H9 (cell line): ENCODE data around the gene ANO2. TPM values are rescaled to one million over a fixed set of nuclear protein-coding genes. Genes with fewer than 3 reads are reported as not detected.

Experiments
- DNase-seq: peaks from one replicate; pipeline ENCODE4 v3.0.0-alpha.2; 2017
- H2AFZ ChIP-seq: one replicate; pipeline ENCODE4 v1.6.1; 2013; ENCODE audit warnings: mild to moderate bottlenecking, low read length, control low read depth, moderate library complexity
- H2AK5ac ChIP-seq: 2 replicates; pipeline ENCODE4 v1.6.1; 2013; ENCODE audit warnings: low read length, control low read depth, mixed read lengths; ENCODE audit not compliant: insufficient read length
- H2BK120ac ChIP-seq: one replicate; pipeline ENCODE4 v1.6.1; 2013; ENCODE audit warnings: low read depth, mild to moderate bottlenecking, low read length, control low read depth, inconsistent platforms; ENCODE audit not compliant: poor library complexity, severe bottlenecking
- H2BK12ac ChIP-seq: 2 replicates; pipeline ENCODE4 v1.6.1; 2013; ENCODE audit warnings: low read length, control low read depth, mixed read lengths, low read depth; ENCODE audit not compliant: insufficient read length
- H2BK15ac ChIP-seq: 2 replicates; pipeline ENCODE4 v1.6.1; 2013; ENCODE audit warnings: low read depth, low read length, control low read depth
- H2BK20ac ChIP-seq: one replicate; pipeline ENCODE4 v1.6.1; 2013; ENCODE audit warnings: low read depth, mild to moderate bottlenecking, low read length, control low read depth, inconsistent platforms; ENCODE audit not compliant: poor library complexity, severe bottlenecking
- H2BK5ac ChIP-seq: 2 replicates; pipeline ENCODE4 v1.6.1; 2013; ENCODE audit warnings: low read length, control low read depth, mixed read lengths; ENCODE audit not compliant: insufficient read length
- H3K14ac ChIP-seq: 2 replicates; pipeline ENCODE4 v1.6.1; 2013; ENCODE audit warnings: low read length, control low read depth; ENCODE audit not compliant: insufficient read depth
- H3K18ac ChIP-seq: 2 replicates; pipeline ENCODE4 v1.6.1; 2013; ENCODE audit warnings: low read depth, mild to moderate bottlenecking, mixed read lengths, low read length, control low read depth; ENCODE audit not compliant: insufficient read length
- H3K23ac ChIP-seq: 2 replicates; pipeline ENCODE4 v1.6.1; 2013; ENCODE audit warnings: low read length, control low read depth, mixed read lengths, low read depth; ENCODE audit not compliant: insufficient read length
- H3K23me2 ChIP-seq: 2 replicates; pipeline ENCODE4 v1.6.1; 2013; ENCODE audit warnings: low read depth, mild to moderate bottlenecking, mixed read lengths, low read length, control low read depth; ENCODE audit not compliant: insufficient read length, poor library complexity, severe bottlenecking
- H3K27ac ChIP-seq: 2 replicates; pipeline ENCODE4 v1.5.1; 2013; ENCODE audit warnings: low read length, control low read depth, mixed read lengths, low read depth; ENCODE audit not compliant: insufficient read length
- H3K27me3 ChIP-seq: 2 replicates; pipeline ENCODE4 v1.6.1; 2013; ENCODE audit warnings: low read length, control low read depth, inconsistent platforms; ENCODE audit not compliant: insufficient read depth
- H3K4ac ChIP-seq: 2 replicates; pipeline ENCODE4 v1.6.1; 2013; ENCODE audit warnings: low read depth, mild to moderate bottlenecking, control low read depth, inconsistent platforms, low read length, moderate library complexity
- H3K4me1 ChIP-seq: 2 replicates; pipeline ENCODE4 v1.6.1; 2013; ENCODE audit warnings: low read length, control low read depth, inconsistent platforms; ENCODE audit not compliant: insufficient read depth
- H3K4me2 ChIP-seq: 2 replicates; pipeline ENCODE4 v1.6.1; 2013; ENCODE audit warnings: low read length, control low read depth, mixed read lengths; ENCODE audit not compliant: insufficient read length, insufficient read depth
- H3K56ac ChIP-seq: 2 replicates; pipeline ENCODE4 v1.6.1; 2013; ENCODE audit warnings: low read depth, mild to moderate bottlenecking, mixed read lengths, low read length, control low read depth; ENCODE audit not compliant: insufficient read length
- H3K79me1 ChIP-seq: 2 replicates; pipeline ENCODE4 v1.6.1; 2013; ENCODE audit warnings: low read depth, mild to moderate bottlenecking, moderate library complexity, low read length, control low read depth, inconsistent platforms; ENCODE audit not compliant: insufficient read depth, poor library complexity, severe bottlenecking
- H3K79me2 ChIP-seq: 2 replicates; pipeline ENCODE4 v1.6.1; 2013; ENCODE audit warnings: low read length, control low read depth, inconsistent platforms; ENCODE audit not compliant: insufficient read depth
- H3K9ac ChIP-seq: 2 replicates; pipeline ENCODE4 v1.6.1; 2013; ENCODE audit warnings: low read length, control low read depth, mixed read lengths; ENCODE audit not compliant: insufficient read length; ENCODE audit errors: extremely low read depth
- H3K9me3 ChIP-seq: one replicate; pipeline ENCODE4 v1.6.1; 2013; ENCODE audit warnings: low read depth, low read length, inconsistent platforms; ENCODE audit not compliant: control insufficient read depth
- H3T11ph ChIP-seq: one replicate; pipeline ENCODE4 v1.6.1; 2013; ENCODE audit warnings: mild to moderate bottlenecking, low read length, control low read depth, inconsistent platforms
- H4K20me1 ChIP-seq: one replicate; pipeline ENCODE4 v1.6.1; 2013; ENCODE audit not compliant: control insufficient read depth, insufficient read length, insufficient read depth
- H4K5ac ChIP-seq: 2 replicates; pipeline ENCODE4 v1.6.1; 2013; ENCODE audit warnings: low read depth, mild to moderate bottlenecking, mixed read lengths, low read length, control low read depth; ENCODE audit not compliant: insufficient read length
- H4K8ac ChIP-seq: replicated peaks from 2 replicates; pipeline ENCODE4 v1.6.1; 2013; ENCODE audit warnings: low read length, control low read depth, mixed read lengths, low read depth; ENCODE audit not compliant: insufficient read length
- H4K91ac ChIP-seq: 2 replicates; pipeline ENCODE4 v1.6.1; 2013; ENCODE audit warnings: low read depth, mild to moderate bottlenecking, moderate library complexity, mixed read lengths, low read length, control low read depth; ENCODE audit not compliant: insufficient read length
- H3K27ac Mint-ChIP-seq, 3 experiments: 2 replicates in 2 of 3; 3 replicates in 1 of 3; pipeline ENCODE4 v1.8.0; 2020 to 2021; ENCODE audit warnings: mixed read lengths in 3 of 3, mild to moderate bottlenecking in 1 of 3, moderate library complexity in 1 of 3
- H3K27me3 Mint-ChIP-seq: 2 replicates; pipeline ENCODE4 v1.8.0; 2021; ENCODE audit warnings: low read depth, mild to moderate bottlenecking, moderate library complexity, mixed read lengths
- H3K36me3 Mint-ChIP-seq, 3 experiments: 2 replicates in 2 of 3; 3 replicates in 1 of 3; pipeline ENCODE4 v1.8.0; 2020 to 2021; ENCODE audit warnings: low read depth in 3 of 3, mixed read lengths in 3 of 3; ENCODE audit not compliant: insufficient read depth in 1 of 3
- H3K4me1 Mint-ChIP-seq, 2 experiments: 2 replicates each; pipeline ENCODE4 v1.8.0; 2020; ENCODE audit warnings: mixed read lengths in 2 of 2
- H3K4me3 Mint-ChIP-seq, 2 experiments: 2 replicates in 1 of 2; 3 replicates in 1 of 2; pipeline ENCODE4 v1.8.0; 2020 to 2021; ENCODE audit warnings: mild to moderate bottlenecking in 2 of 2, mixed read lengths in 2 of 2, moderate library complexity in 1 of 2
- H3K9me3 Mint-ChIP-seq, 2 experiments: 2 replicates in 1 of 2; 3 replicates in 1 of 2; pipeline ENCODE4 v1.8.0; 2020; ENCODE audit warnings: mild to moderate bottlenecking in 2 of 2, mixed read lengths in 2 of 2, moderate library complexity in 1 of 2
- CTCF ChIP-seq: fragments of 200-600 bp; sonication (generic); conservative IDR thresholded peaks from 3 replicates; pipeline ENCODE4 v1.8.0; 2021; ENCODE audit warnings: antibody characterized with exemption, mild to moderate bottlenecking
- WGBS: extraction: QIAGEN DNeasy Blood & Tissue Kit; methylation state at CpG from one replicate; pipeline ENCODE4 v1.1.7; 2013; ENCODE audit warnings: missing lambda C conversion rate, low lambda C conversion rate, mixed read lengths; ENCODE audit not compliant: insufficient read length; ENCODE audit errors: extremely low coverage; 5-methylcytosine and 5-hydroxymethylcytosine counted together
- total RNA-seq: library from RNA; stranded (reverse); gene quantifications from 2 replicates; pipeline ENCODE4 v1.2.1, GENCODE V29; 2021

ANO2 gene
- total RNA-seq, 1 experiment from 2014 or later = 3.8 TPM

GRCh38 chr12:5525783-5526367, 419.2 kb downstream of the ANO2 start:
- Histone ChIP-seq H3K4me2 (no peak overlapping the region), H3K23ac (no peak overlapping the region), H4K91ac (no peak overlapping the region), H3K18ac (no peak overlapping the region), H4K8ac (no peak overlapping the region), H3K79me1 (no peaks in the 10 kb centered on the region), H3K79me2 (no peaks in the 10 kb centered on the region), H3K9me3 (no peaks in the 10 kb centered on the region), H2BK12ac (no peak overlapping the region), H3K9ac (no peak overlapping the region), H3K27me3 (no peaks in the 10 kb centered on the region), H3K27ac (no peak overlapping the region), H2AK5ac (no peak overlapping the region), H2BK15ac (no peak overlapping the region), H3T11ph (no peak overlapping the region), H2BK120ac (no peak overlapping the region), H3K4me1 (no peaks in the 10 kb centered on the region), H3K14ac (no peak overlapping the region), H3K23me2 (no peaks in the 10 kb centered on the region), H2BK20ac (no peak overlapping the region), H2BK5ac (no peak overlapping the region), H4K5ac (no peak overlapping the region), H2AFZ (no peak overlapping the region), H4K20me1 (no peaks in the 10 kb centered on the region), H3K56ac (no peak overlapping the region), H3K4ac (no peak overlapping the region)
- no peak for TF ChIP-seq CTCF
- no peak for DNase-seq
- no CpG with 5 or more reads among the region's 4 CpGs for WGBS
- Mint-ChIP-seq H3K27me3 (peaks cover 1% of the 10 kb centered on the region; the same call in 1 of the 2 replicates), H3K4me3 (no peak overlapping the region), H3K9me3 (no peaks in the 10 kb centered on the region), H3K36me3 (no peaks in the 10 kb centered on the region), H3K27ac (no peak overlapping the region), H3K4me1 (no peaks in the 10 kb centered on the region)
